ENCODE measurements around the gene LRP5. TPM values are rescaled to one million over a fixed set of nuclear protein-coding genes. Genes with fewer than 3 reads are reported as not detected.
A peak's percentile ranks its signal among the peaks of the same experiment; 100 is the strongest.

The LRP5 gene
- total RNA-seq, 1 donor from 2014 or later = 9.4 TPM

DNA sequence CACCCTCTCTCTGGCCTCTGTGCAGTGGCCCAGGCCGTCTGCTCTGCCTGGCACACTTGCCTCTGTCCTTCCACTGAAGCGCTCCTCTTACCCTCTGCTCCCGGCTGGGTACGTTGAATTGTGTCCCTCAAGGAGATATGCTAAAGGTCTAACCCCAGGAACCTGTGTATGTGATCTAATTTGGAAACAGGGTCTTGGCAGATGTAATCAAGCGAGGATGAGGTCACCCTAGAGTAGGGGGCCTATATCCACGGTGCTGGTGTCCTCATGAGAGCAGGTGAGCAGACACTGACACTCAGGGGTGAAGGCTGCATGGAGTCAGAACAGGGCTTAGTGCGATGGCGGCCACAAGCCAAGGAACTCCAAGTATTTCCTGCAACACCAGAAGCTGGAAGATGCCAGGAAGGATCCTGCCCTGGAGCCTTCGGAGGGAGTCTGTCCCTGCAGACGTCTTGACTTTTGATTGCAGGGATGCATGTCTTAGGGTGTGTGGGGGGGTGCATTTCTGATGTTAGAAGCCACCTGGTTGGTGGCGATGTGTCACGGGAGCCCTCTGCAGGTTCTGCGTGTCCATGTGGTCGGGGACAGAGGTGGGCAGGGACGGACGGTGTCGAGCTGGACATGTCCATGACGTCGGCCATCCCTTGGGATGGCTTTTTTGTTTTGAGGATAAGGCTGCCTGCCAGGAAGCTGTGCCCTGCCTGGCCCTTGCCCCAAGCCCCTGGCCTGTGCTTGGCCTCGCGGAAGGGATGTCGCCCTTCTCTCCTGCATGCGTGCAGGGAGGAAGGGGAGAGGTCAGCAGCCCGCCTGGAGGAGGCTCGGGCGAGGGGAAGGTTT, 68.6 kb downstream of the LRP5 start:
- Mint-ChIP-seq H3K36me3 (ENCODE audit: low read depth) (no peaks in the 10 kb centered on the region), H3K9me3 (no peaks in the 10 kb centered on the region), H3K27ac (peak overlapping the region; percentile 24), H3K4me3 (ENCODE audit: low read depth) (no peak overlapping the region), H3K27me3 (ENCODE audit: low read depth) (peaks cover 2% of the 10 kb centered on the region), H3K4me1 (ENCODE audit: low read depth) (peaks cover 20% of the 10 kb centered on the region)
- no peak for DNase-seq (ENCODE audit: low spot score)
- intact Hi-C loops (cut with micrococcal nuclease) = loop anchor here (5.0 kb wide), 1 partner anchor 69 kb away; the partner anchor contains the start of gene LRP5

GRCh38 chr11:68381716-68382115, 69.3 kb downstream of the LRP5 start:
- intact Hi-C loops (cut with micrococcal nuclease) = loop anchor here (5.0 kb wide), 1 partner anchor 69 kb away; the partner anchor contains the start of gene LRP5
- Mint-ChIP-seq H3K4me1 (ENCODE audit: low read depth) (peaks cover 20% of the 10 kb centered on the region), H3K36me3 (ENCODE audit: low read depth) (no peaks in the 10 kb centered on the region), H3K27me3 (ENCODE audit: low read depth) (peaks cover 2% of the 10 kb centered on the region), H3K4me3 (ENCODE audit: low read depth) (no peak overlapping the region), H3K27ac (no peak overlapping the region), H3K9me3 (no peaks in the 10 kb centered on the region)
- no peak for DNase-seq (ENCODE audit: low spot score)

DNA sequence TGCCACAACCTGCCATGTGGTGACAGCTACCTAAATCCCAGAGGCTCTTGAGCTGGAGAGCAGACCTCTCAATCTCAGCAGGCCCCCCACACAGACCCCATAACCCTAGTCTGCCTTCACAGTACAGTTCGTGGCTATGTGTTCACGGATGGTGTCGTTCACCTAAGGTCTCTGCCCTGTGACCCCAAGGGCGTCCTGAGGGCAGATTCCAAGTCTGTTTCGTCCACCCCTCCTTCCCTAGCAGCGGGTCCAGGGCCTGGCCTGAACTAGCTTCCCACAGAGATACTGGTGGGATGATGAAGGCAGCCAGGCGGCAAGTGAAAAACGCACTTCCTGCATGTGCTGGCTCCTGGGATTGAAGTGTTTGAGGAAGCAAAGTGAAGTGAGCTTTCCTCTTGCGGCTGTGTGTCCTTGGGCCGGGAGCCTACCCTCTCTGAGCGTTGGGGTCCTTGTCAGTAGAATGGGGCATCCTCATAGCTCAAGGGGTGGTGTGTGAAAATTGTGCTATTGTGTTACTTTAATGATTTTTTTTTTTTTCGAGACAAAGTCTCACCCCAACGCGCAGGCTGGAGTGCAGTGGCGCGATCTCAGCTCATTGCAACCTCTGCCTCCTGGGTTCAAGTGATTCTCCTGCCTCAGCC, 70.1 kb downstream of the LRP5 start:
- DNase-seq (ENCODE audit: low spot score) = no peak
- peaks cover 20% of the 10 kb centered on the region for H3K4me1 Mint-ChIP-seq (ENCODE audit: low read depth)
- peaks cover 2% of the 10 kb centered on the region for H3K27me3 Mint-ChIP-seq (ENCODE audit: low read depth)
- no peak overlapping the region for H3K27ac Mint-ChIP-seq
- intact Hi-C loops (cut with micrococcal nuclease) = loop anchor here (5.0 kb wide), 1 partner anchor 70 kb away; the partner anchor contains the start of gene LRP5
- no peaks in the 10 kb centered on the region for H3K9me3 Mint-ChIP-seq
- H3K4me3 Mint-ChIP-seq (ENCODE audit: low read depth) = no peak overlapping the region
- H3K36me3 Mint-ChIP-seq (ENCODE audit: low read depth) = no peaks in the 10 kb centered on the region

DNA sequence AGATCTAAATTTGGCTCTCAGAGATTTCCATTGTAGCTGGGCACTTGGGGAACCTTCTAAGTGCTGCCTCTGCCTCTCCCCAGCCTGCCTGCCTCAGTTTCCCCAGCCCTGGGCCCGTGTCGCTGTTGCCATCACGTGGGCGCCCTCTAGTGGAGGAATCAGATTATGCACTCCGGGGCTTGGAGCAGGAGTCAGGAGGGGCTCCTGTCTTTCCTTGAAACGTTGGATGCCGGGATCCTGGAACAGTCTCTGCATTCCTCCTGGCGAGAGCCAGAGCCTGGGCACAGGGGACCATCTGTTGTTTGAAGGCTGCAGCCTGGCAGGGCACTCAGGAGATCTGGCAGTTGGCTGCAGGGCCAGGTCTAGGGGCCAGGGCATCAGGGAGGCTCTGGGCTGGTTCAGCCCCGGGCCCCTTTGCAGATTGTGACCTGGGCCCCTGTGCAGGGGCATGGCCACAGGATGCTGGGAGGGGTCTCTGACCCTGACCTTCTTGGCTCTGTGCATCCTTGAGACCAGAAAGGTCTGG, 71.6 kb downstream of the LRP5 start:
- peaks cover 2% of the 10 kb centered on the region for H3K27me3 Mint-ChIP-seq (ENCODE audit: low read depth)
- H3K36me3 Mint-ChIP-seq (ENCODE audit: low read depth) = no peaks in the 10 kb centered on the region
- intact Hi-C loops (cut with micrococcal nuclease) = loop anchor here (1.0 to 5.0 kb wide), 2 partner anchors 72 to 127 kb away; partner anchors contain the start of gene LRP5
- peak; percentile 50 for DNase-seq (ENCODE audit: low spot score)
- no peak overlapping the region for H3K27ac Mint-ChIP-seq
- H3K4me1 Mint-ChIP-seq (ENCODE audit: low read depth) = peaks cover 20% of the 10 kb centered on the region
- no peak overlapping the region for H3K4me3 Mint-ChIP-seq (ENCODE audit: low read depth)
- no peaks in the 10 kb centered on the region for H3K9me3 Mint-ChIP-seq

- intact Hi-C loops (cut with micrococcal nuclease) = loop anchor here (1.0 to 5.0 kb wide), 2 partner anchors 72 to 127 kb away; partner anchors contain the start of gene LRP5
Measured at GRCh38 chr11:68384530-68385081, 72.2 kb downstream of the LRP5 start.

GRCh38 chr11:68385128-68385527, 72.7 kb downstream of the LRP5 start:
- Mint-ChIP-seq H3K36me3 (ENCODE audit: low read depth) (no peaks in the 10 kb centered on the region), H3K4me1 (ENCODE audit: low read depth) (peaks cover 10% of the 10 kb centered on the region), H3K4me3 (ENCODE audit: low read depth) (no peak overlapping the region), H3K27ac (no peak overlapping the region), H3K27me3 (ENCODE audit: low read depth) (peaks cover under 1% of the 10 kb centered on the region), H3K9me3 (no peaks in the 10 kb centered on the region)
- intact Hi-C loops (cut with micrococcal nuclease) = no loop called here
- no peak for DNase-seq (ENCODE audit: low spot score)

More at GRCh38 chr11:68384530-68385081, 72.2 kb downstream of the LRP5 start:
- Mint-ChIP-seq H3K4me3 (ENCODE audit: low read depth) (no peak overlapping the region), H3K9me3 (no peaks in the 10 kb centered on the region), H3K27ac (no peak overlapping the region), H3K4me1 (ENCODE audit: low read depth) (peaks cover 15% of the 10 kb centered on the region), H3K36me3 (ENCODE audit: low read depth) (no peaks in the 10 kb centered on the region), H3K27me3 (ENCODE audit: low read depth) (peaks cover 2% of the 10 kb centered on the region)
- DNase-seq (ENCODE audit: low spot score) = no peak

DNA sequence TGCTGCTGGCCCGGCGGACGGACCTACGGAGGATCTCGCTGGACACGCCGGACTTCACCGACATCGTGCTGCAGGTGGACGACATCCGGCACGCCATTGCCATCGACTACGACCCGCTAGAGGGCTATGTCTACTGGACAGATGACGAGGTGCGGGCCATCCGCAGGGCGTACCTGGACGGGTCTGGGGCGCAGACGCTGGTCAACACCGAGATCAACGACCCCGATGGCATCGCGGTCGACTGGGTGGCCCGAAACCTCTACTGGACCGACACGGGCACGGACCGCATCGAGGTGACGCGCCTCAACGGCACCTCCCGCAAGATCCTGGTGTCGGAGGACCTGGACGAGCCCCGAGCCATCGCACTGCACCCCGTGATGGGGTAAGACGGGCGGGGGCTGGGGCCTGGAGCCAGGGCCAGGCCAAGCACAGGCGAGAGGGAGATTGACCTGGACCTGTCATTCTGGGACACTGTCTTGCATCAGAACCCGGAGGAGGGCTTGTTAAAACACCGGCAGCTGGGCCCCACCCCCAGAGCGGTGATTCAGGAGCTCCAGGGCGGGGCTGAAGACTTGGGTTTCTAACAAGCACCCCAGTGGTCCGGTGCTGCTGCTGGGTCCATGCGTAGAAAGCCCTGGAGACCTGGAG, 74.1 kb downstream of the LRP5 start:
- Mint-ChIP-seq H3K4me1 (ENCODE audit: low read depth) (no peaks in the 10 kb centered on the region), H3K9me3 (no peaks in the 10 kb centered on the region), H3K27ac (no peak overlapping the region), H3K36me3 (ENCODE audit: low read depth) (no peaks in the 10 kb centered on the region), H3K4me3 (ENCODE audit: low read depth) (no peak overlapping the region), H3K27me3 (ENCODE audit: low read depth) (no peaks in the 10 kb centered on the region)
- no peak for DNase-seq (ENCODE audit: low spot score)
- intact Hi-C loops (cut with micrococcal nuclease) = no loop called here

- Mint-ChIP-seq H3K4me1 (ENCODE audit: low read depth) (no peaks in the 10 kb centered on the region), H3K9me3 (no peaks in the 10 kb centered on the region), H3K36me3 (ENCODE audit: low read depth) (no peaks in the 10 kb centered on the region), H3K4me3 (ENCODE audit: low read depth) (no peak overlapping the region), H3K27ac (no peak overlapping the region), H3K27me3 (ENCODE audit: low read depth) (no peaks in the 10 kb centered on the region)
- no peak for DNase-seq (ENCODE audit: low spot score)
- intact Hi-C loops (cut with micrococcal nuclease) = no loop called here
Measured at GRCh38 chr11:68387840-68388239, 75.4 kb downstream of the LRP5 start.

GRCh38 chr11:68388595-68389198, 76.3 kb downstream of the LRP5 start:
- H3K27me3 Mint-ChIP-seq (ENCODE audit: low read depth) = no peaks in the 10 kb centered on the region
- no peak overlapping the region for H3K4me3 Mint-ChIP-seq (ENCODE audit: low read depth)
- intact Hi-C loops (cut with micrococcal nuclease) = no loop called here
- no peaks in the 10 kb centered on the region for H3K9me3 Mint-ChIP-seq
- no peak overlapping the region for H3K27ac Mint-ChIP-seq
- H3K36me3 Mint-ChIP-seq (ENCODE audit: low read depth) = no peaks in the 10 kb centered on the region
- no peaks in the 10 kb centered on the region for H3K4me1 Mint-ChIP-seq (ENCODE audit: low read depth)
- DNase-seq (ENCODE audit: low spot score) = no peak

DNA sequence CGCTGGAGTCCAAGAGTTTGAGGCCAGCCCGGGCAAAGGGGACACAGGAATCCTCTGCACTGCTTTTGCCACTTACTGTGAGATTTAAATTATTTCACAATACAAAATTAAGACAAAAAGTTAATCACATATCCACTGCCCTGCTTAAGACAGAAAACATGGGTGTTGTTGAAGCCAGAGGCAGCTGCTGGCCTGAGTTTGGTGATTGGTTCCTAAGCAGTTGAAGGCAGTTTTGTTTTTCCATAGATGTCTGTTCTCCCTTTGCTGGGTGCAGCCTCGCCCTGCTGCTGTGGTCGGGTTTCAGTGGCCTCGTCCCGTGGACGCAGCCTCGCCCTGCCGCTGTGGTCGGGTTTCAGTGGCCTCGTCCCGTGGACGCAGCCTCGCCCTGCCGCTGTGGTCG, 77.9 kb downstream of the LRP5 start:
- H3K4me1 Mint-ChIP-seq (ENCODE audit: low read depth) = no peaks in the 10 kb centered on the region
- H3K27ac Mint-ChIP-seq = no peak overlapping the region
- H3K9me3 Mint-ChIP-seq = no peaks in the 10 kb centered on the region
- no peaks in the 10 kb centered on the region for H3K36me3 Mint-ChIP-seq (ENCODE audit: low read depth)
- intact Hi-C loops (cut with micrococcal nuclease) = no loop called here
- no peaks in the 10 kb centered on the region for H3K27me3 Mint-ChIP-seq (ENCODE audit: low read depth)
- H3K4me3 Mint-ChIP-seq (ENCODE audit: low read depth) = no peak overlapping the region
- DNase-seq (ENCODE audit: low spot score) = no peak

DNA sequence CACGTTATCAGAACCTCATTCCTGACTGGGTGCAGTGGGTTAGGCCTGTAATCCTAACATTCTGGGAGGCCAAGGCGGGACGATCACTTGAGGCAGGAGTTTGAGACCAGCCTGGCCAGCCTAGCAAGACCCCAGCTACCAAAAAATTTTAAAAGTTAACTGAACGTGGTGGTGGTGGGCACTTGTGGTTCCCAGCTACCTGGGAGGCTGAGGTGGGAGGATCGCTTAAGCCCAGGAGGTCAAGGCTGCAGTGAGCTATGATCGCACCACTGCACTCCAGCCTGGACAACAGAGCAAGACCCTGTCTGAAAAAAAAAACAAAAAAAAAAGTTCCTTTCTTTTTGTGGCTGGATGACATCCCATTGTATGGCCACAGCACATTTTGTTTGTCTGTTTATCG, 80.4 kb downstream of the LRP5 start:
- Mint-ChIP-seq H3K36me3 (ENCODE audit: low read depth) (no peaks in the 10 kb centered on the region), H3K27me3 (ENCODE audit: low read depth) (no peaks in the 10 kb centered on the region), H3K9me3 (no peaks in the 10 kb centered on the region), H3K27ac (no peak overlapping the region), H3K4me1 (ENCODE audit: low read depth) (no peaks in the 10 kb centered on the region), H3K4me3 (ENCODE audit: low read depth) (no peak overlapping the region)
- intact Hi-C loops (cut with micrococcal nuclease) = no loop called here
- DNase-seq (ENCODE audit: low spot score) = no peak

DNA sequence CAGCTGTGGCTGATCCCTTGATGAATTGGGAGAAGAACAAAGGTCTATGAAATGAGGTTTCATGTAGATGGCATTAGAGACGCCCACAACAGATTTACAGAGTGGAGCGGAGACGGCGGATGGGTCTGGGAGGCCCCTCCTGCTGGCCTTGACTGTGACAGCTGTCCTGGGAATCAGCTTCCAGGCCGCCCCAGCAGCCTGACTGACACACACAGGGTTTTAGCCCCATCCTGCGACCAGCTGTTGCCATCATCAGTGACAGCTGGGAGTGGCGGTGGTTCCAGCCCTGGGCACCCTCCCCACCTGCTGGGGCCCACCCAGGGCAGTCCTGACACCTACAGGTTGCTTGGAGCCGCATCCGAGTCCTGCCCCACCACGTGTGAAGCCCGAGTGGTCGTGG, 84.1 kb downstream of the LRP5 start:
- no peak for DNase-seq (ENCODE audit: low spot score)
- Mint-ChIP-seq H3K4me3 (ENCODE audit: low read depth) (no peak overlapping the region), H3K4me1 (ENCODE audit: low read depth) (no peaks in the 10 kb centered on the region), H3K36me3 (ENCODE audit: low read depth) (no peaks in the 10 kb centered on the region), H3K27ac (no peak overlapping the region), H3K27me3 (ENCODE audit: low read depth) (no peaks in the 10 kb centered on the region), H3K9me3 (no peaks in the 10 kb centered on the region)
- intact Hi-C loops (cut with micrococcal nuclease) = no loop called here
